ENCODE data around the gene OR14C36.

Gene OR14C36

GRCh38 chr1:248375446-248375845 lies 26.9 kb downstream of the OR14C36 start, which contains the start of gene OR2T6:
Gene OR2T6 (plus strand): TSS chr1:248375746. CDS start chr1:248387609, 11,863 bp downstream.
- no peak for DNase-seq (ENCODE audit: low read depth)
- in situ Hi-C loops (cut with HindIII; ENCODE audit: low sequenced_read_pairs) = no loop called here
- H3K4me3 ChIP-seq (ENCODE audit: low read depth, low read length) = no peak within 1 kb of the TSS
- no peak for TF ChIP-seq CTCF (IDR thresholded peaks at IDR 0.05; ENCODE audit: low read depth, low read length, missing control alignments)

GRCh38 chr1:248376916-248377315 lies 28.3 kb downstream of the OR14C36 start:
- TF ChIP-seq CTCF (IDR thresholded peaks at IDR 0.05; ENCODE audit: low read depth, low read length, missing control alignments) = no peak
- in situ Hi-C loops (cut with HindIII; ENCODE audit: low sequenced_read_pairs) = no loop called here
- DNase-seq (ENCODE audit: low read depth) = no peak
- H3K4me3 ChIP-seq (ENCODE audit: low read depth, low read length) = no peak overlapping the region

GRCh38 chr1:248380854-248381253 lies 32.3 kb downstream of the OR14C36 start:
- no peak overlapping the region for H3K4me3 ChIP-seq (ENCODE audit: low read depth, low read length)
- no peak for TF ChIP-seq CTCF (IDR thresholded peaks at IDR 0.05; ENCODE audit: low read depth, low read length, missing control alignments)
- in situ Hi-C loops (cut with HindIII; ENCODE audit: low sequenced_read_pairs) = no loop called here
- no peak for DNase-seq (ENCODE audit: low read depth)

- TF ChIP-seq CTCF (IDR thresholded peaks at IDR 0.05; ENCODE audit: low read depth, low read length, missing control alignments) = no peak
- DNase-seq (ENCODE audit: low read depth) = no peak
- in situ Hi-C loops (cut with HindIII; ENCODE audit: low sequenced_read_pairs) = no loop called here
Measured at GRCh38 chr1:248388426-248388825, 39.9 kb downstream of the OR14C36 start.

GRCh38 chr1:248393050-248393449 lies 44.5 kb downstream of the OR14C36 start:
- H3K4me3 ChIP-seq (ENCODE audit: low read depth, low read length) = no peak overlapping the region
- in situ Hi-C loops (cut with HindIII; ENCODE audit: low sequenced_read_pairs) = no loop called here
- no peak for TF ChIP-seq CTCF (IDR thresholded peaks at IDR 0.05; ENCODE audit: low read depth, low read length, missing control alignments)
- no peak for DNase-seq (ENCODE audit: low read depth)

More at GRCh38 chr1:248388426-248388825, 39.9 kb downstream of the OR14C36 start:
- no peak overlapping the region for H3K4me3 ChIP-seq (ENCODE audit: low read depth, low read length)
